Activated B cell treated with CpG ODN at 0.5 μM for 24 hours (primary cell): ENCODE results near the gene C2orf68. TPM values are rescaled to one million over a fixed set of nuclear protein-coding genes. Genes with fewer than 3 reads are reported as not detected.
A peak's percentile ranks its signal among the peaks of the same experiment; 100 is the strongest.
"Not testable (repeated sequence)": the region's sequence is repeated elsewhere in the genome, so short reads cannot be mapped to it uniquely, and the experiment has no call there.

Experiments
- ATAC-seq: fragments of 200-7000 bp; cut with Tn5 transposase; one replicate; pipeline ENCODE4 v1.10.0; 2021; ENCODE audit warnings: low read depth, mild to moderate bottlenecking, moderate library complexity
- CTCF ChIA-PET: fragments of 350-600 bp; sonication (Branson Sonifier 250); formaldehyde crosslinking; loops from one replicate; lab custom pipeline; 2021; ENCODE audit warnings: antibody characterized with exemption; lab: Charles Lee
- POLR2A ChIA-PET: fragments of 350-600 bp; sonication (Branson Sonifier 250); formaldehyde crosslinking; loops from one replicate; lab custom pipeline; 2021; ENCODE audit warnings: antibody characterized with exemption; lab: Charles Lee
- DNase-seq: peaks from one replicate; pipeline ENCODE4 v3.0.0; 2022
- H3K27ac Mint-ChIP-seq: one replicate; pipeline ENCODE4 v1.8.0; 2020; ENCODE audit warnings: mixed read lengths
- H3K27me3 Mint-ChIP-seq: one replicate; pipeline ENCODE4 v1.8.0; 2021; ENCODE audit warnings: mixed read lengths
- H3K36me3 Mint-ChIP-seq: one replicate; pipeline ENCODE4 v1.8.0; 2021; ENCODE audit warnings: low read depth, mixed read lengths
- H3K4me1 Mint-ChIP-seq: one replicate; pipeline ENCODE4 v1.8.0; 2021; ENCODE audit warnings: mixed read lengths
- H3K4me3 Mint-ChIP-seq: one replicate; pipeline ENCODE4 v1.8.0; 2020; ENCODE audit warnings: mild to moderate bottlenecking, mixed read lengths
- H3K9me3 Mint-ChIP-seq: one replicate; pipeline ENCODE4 v1.8.0; 2020; ENCODE audit warnings: mixed read lengths
- CTCF ChIP-seq: fragments of 200-600 bp; IDR thresholded peaks from one replicate; pipeline ENCODE4 v1.8.0; 2022; ENCODE audit warnings: antibody characterized with exemption, mild to moderate bottlenecking
- intact Hi-C: fragments of 100-400 bp; cut with micrococcal nuclease; formaldehyde crosslinking; loops from one replicate; pipeline ENCODE4 v1.15.1; 2024
- total RNA-seq: library from RNA; stranded (reverse); gene quantifications from 2 replicates; pipeline ENCODE4 v1.2.3, GENCODE V29; 2022

The C2orf68 gene
- total RNA-seq, 1 donor from 2014 or later, result 61.5 TPM

- Mint-ChIP-seq H3K4me3 (peak overlapping the region; percentile 96), H3K36me3 (peaks cover 21% of the 10 kb centered on the region), H3K9me3 (no peaks in the 10 kb centered on the region), H3K27ac (peak overlapping the region; percentile 92), H3K27me3 (no peaks in the 10 kb centered on the region), H3K4me1 (peaks cover 41% of the 10 kb centered on the region)
- ATAC-seq (no peak), DNase-seq (no peak)
- CTCF ChIA-PET, result interaction anchor here (1.3 kb wide), 1 partner anchor 9 kb away, joined by 3 read pairs; no protein-coding TSS in a partner anchor
- POLR2A ChIA-PET, result interaction anchor here (0.6 to 1.9 kb wide), 9 partner anchors 8 to 287 kb away, joined by 3 to 15 read pairs (median 4); partner anchors contain the start of genes GGCX, MAT2A, RNF181 and TMEM150A
- intact Hi-C loops, result loop anchor here (5.0 kb wide), 3 partner anchors 288 to 827 kb away; partner anchors contain the start of genes KDM3A, POLR1A, PTCD3 and TGOLN2
- no peak for TF ChIP-seq CTCF
Observed at GRCh38 chr2:85615413-85615728, 3.5 kb upstream of the C2orf68 start.

GRCh38 chr2:85614757-85615156 is 2.9 kb upstream of the C2orf68 start:
- Mint-ChIP-seq H3K27ac (peak overlapping the region; percentile 30), H3K4me1 (peaks cover 46% of the 10 kb centered on the region), H3K36me3 (peaks cover 25% of the 10 kb centered on the region)
- not testable (repeated sequence) for DNase-seq, ATAC-seq, H3K27me3 Mint-ChIP-seq, H3K4me3 Mint-ChIP-seq, H3K9me3 Mint-ChIP-seq
- intact Hi-C loops, result loop anchor here (5.0 kb wide), 4 partner anchors 287 to 828 kb away; partner anchors contain the start of genes IMMT, KDM3A, MRPL35 and POLR1A
- ChIA-PET CTCF (interaction anchor here (1.3 kb wide), 1 partner anchor 8 kb away, joined by 3 read pairs; no protein-coding TSS in a partner anchor), POLR2A (interaction anchor here (0.6 to 1.9 kb wide), 4 partner anchors 12 to 600 kb away, joined by 3 to 15 read pairs (median 5); partner anchors contain the start of gene TMEM150A)

- no peaks in the 10 kb centered on the region for H3K9me3 Mint-ChIP-seq
- ChIA-PET POLR2A (interaction anchor here (0.6 to 3.3 kb wide), 4 partner anchors 12 to 601 kb away, joined by 3 to 28 read pairs (median 6); partner anchors contain the start of genes MAT2A and TMEM150A), CTCF (no interaction called here)
- H3K36me3 Mint-ChIP-seq, result peaks cover 23% of the 10 kb centered on the region
- intact Hi-C loops, result loop anchor here (5.0 kb wide), 1 partner anchor 583 kb away; the partner anchor contains the start of genes IMMT and MRPL35
- H3K4me1 Mint-ChIP-seq, result peaks cover 45% of the 10 kb centered on the region
- ATAC-seq (no peak), DNase-seq (no peak)
- H3K27me3 Mint-ChIP-seq, result no peaks in the 10 kb centered on the region
- no peak overlapping the region for H3K4me3 Mint-ChIP-seq
- TF ChIP-seq CTCF, result no peak
- no peak overlapping the region for H3K27ac Mint-ChIP-seq
Observed at GRCh38 chr2:85613717-85614515, 2.0 kb upstream of the C2orf68 start.

- intact Hi-C loops, result loop anchor here (5.0 kb wide), 1 partner anchor 586 kb away; the partner anchor contains the start of genes IMMT and MRPL35
- POLR2A ChIA-PET, result interaction anchor here (0.7 to 3.3 kb wide), 17 partner anchors 9 to 495 kb away, joined by 3 to 28 read pairs (median 6); partner anchors contain the start of genes ELMOD3, GGCX, MAT2A and PTCD3
- peak overlapping the region; percentile 91 for H3K27ac Mint-ChIP-seq
- ATAC-seq (no peak), DNase-seq (no peak)
- H3K4me3 Mint-ChIP-seq, result peak overlapping the region; percentile 98
- CTCF ChIA-PET, result interaction anchor here (1.0 to 1.5 kb wide), 3 partner anchors 17 to 59 kb away, joined by 3 to 8 read pairs (median 4); no protein-coding TSS in a partner anchor
- H3K9me3 Mint-ChIP-seq, result no peaks in the 10 kb centered on the region
- H3K27me3 Mint-ChIP-seq, result no peaks in the 10 kb centered on the region
- no peak for TF ChIP-seq CTCF
- H3K36me3 Mint-ChIP-seq, result peaks cover 35% of the 10 kb centered on the region
- H3K4me1 Mint-ChIP-seq, result peaks cover 37% of the 10 kb centered on the region
Observed at GRCh38 chr2:85611217-85611704, 605 bp downstream of the C2orf68 start.
